Measurements from ENCODE around the gene NEMP1. TPM values are rescaled to one million over a fixed set of nuclear protein-coding genes. Genes with fewer than 3 reads are reported as not detected.

NEMP1 gene
- total and polyA plus RNA-seq, 10 of the 15 experiments (the other 5 are each of a cell fraction or from before 2014, with no cell fraction given) = 4.0 to 45.9 (median 19.8) TPM

DNA sequence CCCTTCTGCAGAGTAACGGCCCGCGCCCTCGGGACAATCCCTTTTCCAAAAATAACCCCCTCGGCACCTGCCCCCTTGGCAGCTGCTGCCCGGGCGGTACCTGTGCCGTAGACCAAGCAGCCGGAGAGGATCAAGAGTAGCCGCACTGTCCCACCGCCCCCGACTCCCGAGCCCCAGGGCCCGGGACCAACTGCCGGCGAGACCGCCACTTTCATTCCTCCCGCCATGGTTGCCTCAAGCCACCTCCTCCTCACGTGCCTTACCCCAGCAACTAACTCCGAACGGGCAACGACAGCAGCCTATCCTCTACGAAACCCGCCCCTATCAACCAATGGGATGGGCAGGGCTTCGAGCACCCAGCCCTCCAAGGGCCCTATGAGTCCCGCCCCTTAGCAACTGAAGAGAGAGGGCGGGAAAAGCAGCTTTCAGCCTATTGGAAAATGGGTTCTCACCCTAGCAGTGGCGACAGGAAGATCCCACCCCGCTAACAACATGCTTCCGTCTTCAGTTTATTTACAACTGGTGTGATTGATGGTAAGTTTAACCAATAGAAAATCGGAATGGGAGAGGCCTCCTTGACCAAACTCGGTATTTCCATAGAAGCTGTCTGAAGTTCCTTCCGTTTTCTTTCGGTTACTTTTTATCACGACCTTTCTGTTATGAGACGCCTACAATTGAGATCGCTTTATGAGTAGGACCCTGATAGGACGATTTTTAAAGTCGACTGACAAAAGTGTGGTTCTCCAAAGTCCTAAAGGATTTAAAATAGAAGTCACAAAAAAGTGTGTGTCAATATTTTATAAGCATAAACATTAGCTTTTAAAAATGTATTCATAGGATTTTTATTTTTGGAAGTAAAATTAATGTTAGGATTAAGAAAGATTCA lies at the start of gene NEMP1 (continued):
- peak; percentile 5 for TF ChIP-seq SIX5 (IDR thresholded peaks at IDR 0.05; ENCODE audit: low read depth, low read length, severe bottlenecking)
- peak in 1 of 2 experiments; percentile 47; a peak in 1 of 3 replicates for TF ChIP-seq EGR1 (IDR thresholded peaks at IDR 0.05; ENCODE audit: borderline replicate concordance in 1 of 2, low read depth in 2 of 2, low read length in 2 of 2)
- TF ChIP-seq, protein P1, sequence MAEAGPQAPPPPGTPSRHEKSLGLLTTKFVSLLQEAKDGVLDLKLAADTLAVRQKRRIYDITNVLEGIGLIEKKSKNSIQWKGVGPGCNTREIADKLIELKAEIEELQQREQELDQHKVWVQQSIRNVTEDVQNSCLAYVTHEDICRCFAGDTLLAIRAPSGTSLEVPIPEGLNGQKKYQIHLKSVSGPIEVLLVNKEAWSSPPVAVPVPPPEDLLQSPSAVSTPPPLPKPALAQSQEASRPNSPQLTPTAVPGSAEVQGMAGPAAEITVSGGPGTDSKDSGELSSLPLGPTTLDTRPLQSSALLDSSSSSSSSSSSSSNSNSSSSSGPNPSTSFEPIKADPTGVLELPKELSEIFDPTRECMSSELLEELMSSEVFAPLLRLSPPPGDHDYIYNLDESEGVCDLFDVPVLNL (IDR thresholded peaks at IDR 0.05; ENCODE audit: low read depth, low read length) = peak; percentile 98
- no peak for TF ChIP-seq ZZZ3 (IDR thresholded peaks at IDR 0.05; ENCODE audit: control insufficient read depth, insufficient read length, low read depth)
- TF ChIP-seq CREB1 (IDR thresholded peaks at IDR 0.05; ENCODE audit: low read depth) = peak; percentile 74
- peak; percentile 93; the same call in 1 of the 2 replicates for TF ChIP-seq RB1 (IDR thresholded peaks at IDR 0.05; ENCODE audit: borderline replicate concordance)
- TF ChIP-seq, protein P2, sequence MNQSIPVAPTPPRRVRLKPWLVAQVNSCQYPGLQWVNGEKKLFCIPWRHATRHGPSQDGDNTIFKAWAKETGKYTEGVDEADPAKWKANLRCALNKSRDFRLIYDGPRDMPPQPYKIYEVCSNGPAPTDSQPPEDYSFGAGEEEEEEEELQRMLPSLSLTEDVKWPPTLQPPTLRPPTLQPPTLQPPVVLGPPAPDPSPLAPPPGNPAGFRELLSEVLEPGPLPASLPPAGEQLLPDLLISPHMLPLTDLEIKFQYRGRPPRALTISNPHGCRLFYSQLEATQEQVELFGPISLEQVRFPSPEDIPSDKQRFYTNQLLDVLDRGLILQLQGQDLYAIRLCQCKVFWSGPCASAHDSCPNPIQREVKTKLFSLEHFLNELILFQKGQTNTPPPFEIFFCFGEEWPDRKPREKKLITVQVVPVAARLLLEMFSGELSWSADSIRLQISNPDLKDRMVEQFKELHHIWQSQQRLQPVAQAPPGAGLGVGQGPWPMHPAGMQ (IDR thresholded peaks at IDR 0.05; ENCODE audit: borderline replicate concordance) = no peak
- TF ChIP-seq SMARCA5 (IDR thresholded peaks at IDR 0.05) = no peak
- no peak for TF ChIP-seq BRCA1 (IDR thresholded peaks at IDR 0.05; ENCODE audit: low read depth, low read length)
- TF ChIP-seq, protein P3, sequence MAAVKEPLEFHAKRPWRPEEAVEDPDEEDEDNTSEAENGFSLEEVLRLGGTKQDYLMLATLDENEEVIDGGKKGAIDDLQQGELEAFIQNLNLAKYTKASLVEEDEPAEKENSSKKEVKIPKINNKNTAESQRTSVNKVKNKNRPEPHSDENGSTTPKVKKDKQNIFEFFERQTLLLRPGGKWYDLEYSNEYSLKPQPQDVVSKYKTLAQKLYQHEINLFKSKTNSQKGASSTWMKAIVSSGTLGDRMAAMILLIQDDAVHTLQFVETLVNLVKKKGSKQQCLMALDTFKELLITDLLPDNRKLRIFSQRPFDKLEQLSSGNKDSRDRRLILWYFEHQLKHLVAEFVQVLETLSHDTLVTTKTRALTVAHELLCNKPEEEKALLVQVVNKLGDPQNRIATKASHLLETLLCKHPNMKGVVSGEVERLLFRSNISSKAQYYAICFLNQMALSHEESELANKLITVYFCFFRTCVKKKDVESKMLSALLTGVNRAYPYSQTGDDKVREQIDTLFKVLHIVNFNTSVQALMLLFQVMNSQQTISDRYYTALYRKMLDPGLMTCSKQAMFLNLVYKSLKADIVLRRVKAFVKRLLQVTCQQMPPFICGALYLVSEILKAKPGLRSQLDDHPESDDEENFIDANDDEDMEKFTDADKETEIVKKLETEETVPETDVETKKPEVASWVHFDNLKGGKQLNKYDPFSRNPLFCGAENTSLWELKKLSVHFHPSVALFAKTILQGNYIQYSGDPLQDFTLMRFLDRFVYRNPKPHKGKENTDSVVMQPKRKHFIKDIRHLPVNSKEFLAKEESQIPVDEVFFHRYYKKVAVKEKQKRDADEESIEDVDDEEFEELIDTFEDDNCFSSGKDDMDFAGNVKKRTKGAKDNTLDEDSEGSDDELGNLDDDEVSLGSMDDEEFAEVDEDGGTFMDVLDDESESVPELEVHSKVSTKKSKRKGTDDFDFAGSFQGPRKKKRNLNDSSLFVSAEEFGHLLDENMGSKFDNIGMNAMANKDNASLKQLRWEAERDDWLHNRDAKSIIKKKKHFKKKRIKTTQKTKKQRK (IDR thresholded peaks at IDR 0.05; ENCODE audit: low read depth, low read length) = peak; percentile 89
- TF ChIP-seq ZNF274 (IDR thresholded peaks at IDR 0.05; ENCODE audit: insufficient read depth, insufficient read length) = no peak
- peak; percentile 77 to 97 for TF ChIP-seq SRF (IDR thresholded peaks at IDR 0.05; ENCODE audit: low read depth in 2 of 2, low read length in 2 of 2)
- TF ChIP-seq NR2C2 (IDR thresholded peaks at IDR 0.05; ENCODE audit: borderline replicate concordance, control insufficient read depth, insufficient read length, low read depth) = no peak
- peak; percentile 54; the same call in 1 of the 2 replicates for TF ChIP-seq RUNX3 (IDR thresholded peaks at IDR 0.05; ENCODE audit: low read length)
- TF ChIP-seq CHD2 (IDR thresholded peaks at IDR 0.05; ENCODE audit: borderline replicate concordance, low read depth, low read length) = peak; percentile 94; the same call in 1 of the 2 replicates
- no peak for TF ChIP-seq NR2F1 (conservative IDR thresholded peaks at IDR 0.05)
- TF ChIP-seq EZH2 (IDR thresholded peaks at IDR 0.05; ENCODE audit: borderline replicate concordance, control insufficient read depth, low read depth, low read length) = no peak
- peak; percentile 95 for TF ChIP-seq MXI1 (IDR thresholded peaks at IDR 0.05; ENCODE audit: low read depth, low read length)
- no peak for TF ChIP-seq NFYA (IDR thresholded peaks at IDR 0.05; ENCODE audit: borderline replicate concordance, low read depth, low read length)
- no peak for TF ChIP-seq STAT3 (IDR thresholded peaks at IDR 0.05; ENCODE audit: low read depth, low read length)
- TF ChIP-seq ZNF622 (IDR thresholded peaks at IDR 0.05) = no peak
- TF ChIP-seq ZBED1 (IDR thresholded peaks at IDR 0.05; ENCODE audit: borderline replicate concordance) = no peak; the same call in 1 of the 2 replicates
